NB4 (cell line): Measurements from ENCODE around the gene ASXL1.
"Not testable (repeated sequence)": the region's sequence is repeated elsewhere in the genome, so short reads cannot be mapped to it uniquely, and the experiment has no call there.

Experiments used
- DNase-seq: peaks from one replicate; pipeline ENCODE4 v3.0.0; 2010; ENCODE audit warnings: low read depth
- H3K4me3 ChIP-seq: one replicate; pipeline ENCODE4 v1.5.1; 2011; ENCODE audit warnings: mild to moderate bottlenecking, low read depth, low read length, moderate library complexity
- CTCF ChIP-seq: IDR thresholded peaks from one replicate; pipeline ENCODE4 v1.5.1; 2012; ENCODE audit warnings: low read depth, low read length
- MAX ChIP-seq: IDR thresholded peaks from 2 replicates; pipeline ENCODE4 v1.6.1; 2011; ENCODE audit warnings: low read depth, low read length
- MYC ChIP-seq: IDR thresholded peaks from 2 replicates; pipeline ENCODE4 v1.6.1; 2011; ENCODE audit warnings: low read depth, low read length
- POLR2A ChIP-seq: IDR thresholded peaks from 2 replicates; pipeline ENCODE4 v1.6.1; 2011; ENCODE audit warnings: mild to moderate bottlenecking; ENCODE audit not compliant: insufficient read length; ENCODE audit errors: extremely low read depth

ASXL1 gene

GRCh38 chr20:32370897-32371296 is 12.8 kb downstream of the ASXL1 start:
- no peak overlapping the region for H3K4me3 ChIP-seq
- DNase-seq = no peak
- TF ChIP-seq CTCF (no peak), MYC (no peak), MAX (no peak), POLR2A (no peak)

GRCh38 chr20:32378461-32378860 is 20.3 kb downstream of the ASXL1 start:
- TF ChIP-seq MYC (no peak), POLR2A (no peak), MAX (no peak), CTCF (no peak)
- no peak overlapping the region for H3K4me3 ChIP-seq

GRCh38 chr20:32380037-32380436 is 21.9 kb downstream of the ASXL1 start:
- not testable (repeated sequence) for DNase-seq, H3K4me3 ChIP-seq

More at GRCh38 chr20:32378461-32378860, 20.3 kb downstream of the ASXL1 start:
- DNase-seq = no peak

- TF ChIP-seq POLR2A = no peak
- no peak overlapping the region for H3K4me3 ChIP-seq
- no peak for DNase-seq
These were observed 22.6 kb downstream of the ASXL1 start for GRCh38 chr20:32380745-32381144.

- no peak overlapping the region for H3K4me3 ChIP-seq
- DNase-seq = no peak
- TF ChIP-seq MAX (no peak), POLR2A (no peak), MYC (no peak), CTCF (no peak)
These were observed 24.2 kb downstream of the ASXL1 start for GRCh38 chr20:32382102-32382950.

GRCh38 chr20:32383441-32383840 is 25.3 kb downstream of the ASXL1 start:
- H3K4me3 ChIP-seq, DNase-seq: not testable (repeated sequence)

GRCh38 chr20:32385541-32385940 is 27.4 kb downstream of the ASXL1 start:
- no peak for DNase-seq
- TF ChIP-seq POLR2A (no peak), MAX (no peak), CTCF (no peak), MYC (no peak)

More at GRCh38 chr20:32385541-32385940, 27.4 kb downstream of the ASXL1 start:
- H3K4me3 ChIP-seq = no peak overlapping the region
